IPS-NIHi11 (cell line): ENCODE results near the gene CXorf49B.
"Not testable (repeated sequence)": the region's sequence is repeated elsewhere in the genome, so short reads cannot be mapped to it uniquely, and the experiment has no call there.

ENCODE experiments used
- DNase-seq: peaks from one replicate; pipeline ENCODE4 v3.0.0; 2012; ENCODE audit warnings: mixed read lengths, low spot score

CXorf49B gene

GRCh38 chrX:71763049-71763448 lies at the start of gene CXorf49B:
CXorf49B (plus strand) TSS chrX:71763349; CDS start chrX:71763424, 75 bp downstream.
- not testable (repeated sequence) for DNase-seq

GRCh38 chrX:71714064-71714463 lies 49.1 kb upstream of the CXorf49B start:
- not testable (repeated sequence) for DNase-seq

- DNase-seq = not testable (repeated sequence)
Observed at GRCh38 chrX:71715551-71715950, 47.6 kb upstream of the CXorf49B start.

GRCh38 chrX:71716323-71716722 lies 46.8 kb upstream of the CXorf49B start:
- not testable (repeated sequence) for DNase-seq

GRCh38 chrX:71718185-71718584 lies 45.0 kb upstream of the CXorf49B start, which contains the start of gene CXorf49:
CXorf49 (minus strand) TSS chrX:71718285; CDS start chrX:71718151, 134 bp downstream.
- DNase-seq = not testable (repeated sequence)

GRCh38 chrX:71719195-71719594 lies 44.0 kb upstream of the CXorf49B start:
- DNase-seq = not testable (repeated sequence)

GRCh38 chrX:71720289-71720886 lies 42.8 kb upstream of the CXorf49B start:
- DNase-seq = not testable (repeated sequence)

- DNase-seq = not testable (repeated sequence)
Observed at GRCh38 chrX:71760688-71761281, 2.4 kb upstream of the CXorf49B start.

- DNase-seq = not testable (repeated sequence)
Observed at GRCh38 chrX:71764832-71765231, 1.7 kb downstream of the CXorf49B start.

GRCh38 chrX:71765613-71766012 lies 2.5 kb downstream of the CXorf49B start:
- not testable (repeated sequence) for DNase-seq

- DNase-seq = not testable (repeated sequence)
Observed at GRCh38 chrX:71767134-71767533, 4.0 kb downstream of the CXorf49B start.

GRCh38 chrX:71778322-71778721 lies 15.2 kb downstream of the CXorf49B start:
- DNase-seq = not testable (repeated sequence)

GRCh38 chrX:71782225-71782949 lies 19.2 kb downstream of the CXorf49B start:
- DNase-seq = not testable (repeated sequence)

- DNase-seq = not testable (repeated sequence)
Observed at GRCh38 chrX:71782950-71783299, 19.8 kb downstream of the CXorf49B start.

- not testable (repeated sequence) for DNase-seq
Observed at GRCh38 chrX:71783569-71784347, 20.6 kb downstream of the CXorf49B start.

- DNase-seq = not testable (repeated sequence)
Observed at GRCh38 chrX:71784348-71784983, 21.3 kb downstream of the CXorf49B start.

- not testable (repeated sequence) for DNase-seq
Observed at GRCh38 chrX:71806450-71806849, 43.3 kb downstream of the CXorf49B start.

GRCh38 chrX:71809886-71810285 lies 46.7 kb downstream of the CXorf49B start:
- no peak for DNase-seq

- DNase-seq = no peak
Observed at GRCh38 chrX:71814123-71814912, 51.2 kb downstream of the CXorf49B start.

GRCh38 chrX:71815121-71815905 lies 52.2 kb downstream of the CXorf49B start:
- DNase-seq = no peak
